ENCODE results near the gene SLC2A9. TPM values are rescaled to one million over a fixed set of nuclear protein-coding genes. Genes with fewer than 3 reads are reported as not detected.
"Not testable (repeated sequence)": the region's sequence is repeated elsewhere in the genome, so short reads cannot be mapped to it uniquely, and the experiment has no call there.

Gene SLC2A9
- total RNA-seq, 2 donors from 2014 or later, result 1.6 to 8.6 TPM

DNA sequence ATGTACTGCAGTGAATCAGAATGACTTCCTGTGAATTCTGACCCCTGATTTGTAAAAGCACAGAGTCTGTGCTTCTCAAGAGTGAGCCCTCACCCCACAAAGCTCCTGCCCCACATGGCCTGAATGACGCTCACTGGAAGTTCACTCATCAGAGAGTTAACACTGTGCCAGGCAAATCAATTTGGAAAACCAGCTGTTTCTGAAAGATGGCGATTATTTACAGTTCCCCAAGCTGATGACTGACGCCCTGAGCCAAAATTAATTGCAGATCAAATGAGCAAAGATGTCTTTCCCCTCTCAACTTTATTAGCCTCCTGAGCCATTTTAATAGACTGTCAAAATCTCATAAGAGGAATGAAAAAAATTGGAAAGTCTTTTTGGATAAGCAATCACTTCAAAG lies 118.0 kb downstream of the SLC2A9 start:
- 48 to 60% methylated on average over 3 of the region's 3 CpGs for WGBS, 2 donors
- intact Hi-C loops (cut with DNase I), result no loop called here
- Histone ChIP-seq H3K4me3 (no peak overlapping the region), H3K36me3 (replicated peaks in 1 of 2; ENCODE audit: insufficient read depth in 1 of 2, low read depth in 2 of 2) (no peaks in the 10 kb centered on the region), H3K27me3 (no peaks in the 10 kb centered on the region), H3K4me1 (no peaks in the 10 kb centered on the region), H3K27ac (no peak overlapping the region), H3K9me3 (no peaks in the 10 kb centered on the region)
- ATAC-seq (no peak), DNase-seq (no peak)
- TF ChIP-seq CTCF (IDR thresholded peaks at IDR 0.05) (no peak), POLR2A (IDR thresholded peaks at IDR 0.05) (no peak)

DNA sequence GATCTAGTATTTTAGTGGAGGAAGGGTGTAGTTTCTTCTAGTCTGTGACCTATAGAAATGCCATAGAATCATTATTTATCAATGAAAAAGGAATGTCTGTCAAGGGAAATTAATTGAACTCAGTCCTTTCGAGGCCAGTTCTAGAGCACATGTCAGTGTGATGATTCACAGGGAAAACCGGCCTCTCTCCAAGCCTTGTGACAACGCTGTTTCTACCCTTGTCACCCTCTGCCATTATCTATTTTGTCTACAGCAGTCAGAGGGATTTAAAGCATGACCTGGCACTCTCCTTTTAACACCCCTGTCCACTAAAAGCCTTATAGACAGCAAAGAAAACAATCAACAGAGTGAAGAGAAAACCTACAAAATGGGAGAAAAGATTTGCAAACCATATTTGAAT lies 120.0 kb downstream of the SLC2A9 start:
- H3K27me3 ChIP-seq, result no peaks in the 10 kb centered on the region
- no peaks in the 10 kb centered on the region for H3K9me3 ChIP-seq
- WGBS, 2 donors, result 39 to 46% methylated on average over 3 of the region's 3 CpGs
- H3K4me3 ChIP-seq, result no peak overlapping the region
- H3K4me1 ChIP-seq, result no peaks in the 10 kb centered on the region
- no peak for ATAC-seq
- TF ChIP-seq POLR2A (IDR thresholded peaks at IDR 0.05) (no peak), CTCF (IDR thresholded peaks at IDR 0.05) (no peak)
- no peak overlapping the region for H3K27ac ChIP-seq
- no peak for DNase-seq
- H3K36me3 ChIP-seq (replicated peaks in 1 of 2; ENCODE audit: insufficient read depth in 1 of 2, low read depth in 2 of 2), result no peaks in the 10 kb centered on the region
- intact Hi-C loops (cut with DNase I), result no loop called here

- WGBS, 2 donors, result 42 to 69% methylated on average over 4 of the region's 4 CpGs
- H3K27me3 ChIP-seq; H3K4me1 ChIP-seq; H3K4me3 ChIP-seq; ATAC-seq; H3K36me3 ChIP-seq (replicated peaks in 1 of 2; ENCODE audit: insufficient read depth in 1 of 2, low read depth in 2 of 2); intact Hi-C loops (cut with DNase I); DNase-seq; H3K27ac ChIP-seq; H3K9me3 ChIP-seq: not testable (repeated sequence)
Measured at GRCh38 chr4:9900633-9901032, 120.7 kb downstream of the SLC2A9 start.

- ATAC-seq (no peak), DNase-seq (no peak)
- Histone ChIP-seq H3K27me3 (no peaks in the 10 kb centered on the region), H3K36me3 (replicated peaks in 1 of 2; ENCODE audit: insufficient read depth in 1 of 2, low read depth in 2 of 2) (no peaks in the 10 kb centered on the region), H3K27ac (no peak overlapping the region), H3K9me3 (no peaks in the 10 kb centered on the region), H3K4me3 (no peak overlapping the region), H3K4me1 (no peaks in the 10 kb centered on the region)
- TF ChIP-seq POLR2A (IDR thresholded peaks at IDR 0.05), result no peak
- WGBS, 2 donors, result 56 to 63% methylated on average over 5 of the region's 5 CpGs
- intact Hi-C loops (cut with DNase I), result no loop called here
Measured at GRCh38 chr4:9899306-9900055, 121.8 kb downstream of the SLC2A9 start.

- ATAC-seq, result no peak
- WGBS, 2 donors, result 39 to 46% methylated on average over 9 of the region's 9 CpGs
- intact Hi-C loops (cut with DNase I), result no loop called here
- Histone ChIP-seq H3K9me3 (no peaks in the 10 kb centered on the region), H3K4me3 (no peak overlapping the region), H3K27me3 (no peaks in the 10 kb centered on the region), H3K36me3 (replicated peaks in 1 of 2; ENCODE audit: insufficient read depth in 1 of 2, low read depth in 2 of 2) (no peaks in the 10 kb centered on the region), H3K4me1 (no peaks in the 10 kb centered on the region), H3K27ac (no peak overlapping the region)
- DNase-seq, result peak in 3 of 4 donors; percentile 7 to 16 (median 10)
- TF ChIP-seq POLR2A (IDR thresholded peaks at IDR 0.05), result no peak
- peak in 1 of 7 experiments; percentile 5 for TF ChIP-seq CTCF (IDR thresholded peaks at IDR 0.05)
Measured at GRCh38 chr4:9898596-9899305, 122.5 kb downstream of the SLC2A9 start.
